WTC11 (cell line): ENCODE results near the gene RSPRY1. TPM values are rescaled to one million over a fixed set of nuclear protein-coding genes. Genes with fewer than 3 reads are reported as not detected.

Experiments used
- ATAC-seq: fragments of 200-7000 bp; cut with Tn5 transposase; 2 replicates; pipeline ENCODE4 v1.10.0; 2021; ENCODE audit warnings: mild to moderate bottlenecking, moderate library complexity
- CTCF ChIA-PET: fragments of 300-600 bp; sonication (Branson Sonifier 250); formaldehyde crosslinking; loops from one replicate; lab custom pipeline; 2021; ENCODE audit warnings: antibody characterized with exemption; lab: Charles Lee
- POLR2A ChIA-PET: fragments of 350-600 bp; sonication (Branson Sonifier 250); formaldehyde crosslinking; loops from one replicate; lab custom pipeline; 2021; ENCODE audit warnings: antibody characterized with exemption; lab: Charles Lee
- DNase-seq: peaks from one replicate; pipeline ENCODE4 v3.0.0; 2021; ENCODE audit warnings: low spot score
- H3K27ac Mint-ChIP-seq: 2 replicates; pipeline ENCODE4 v1.8.0; 2021; ENCODE audit warnings: mixed read lengths
- H3K27me3 Mint-ChIP-seq: 2 replicates; pipeline ENCODE4 v1.8.0; 2021; ENCODE audit warnings: low read depth, mild to moderate bottlenecking, moderate library complexity, mixed read lengths
- H3K36me3 Mint-ChIP-seq: 2 replicates; pipeline ENCODE4 v1.8.0; 2021; ENCODE audit warnings: mixed read lengths
- H3K4me1 Mint-ChIP-seq: 2 replicates; pipeline ENCODE4 v1.8.0; 2022; ENCODE audit warnings: mixed read lengths
- H3K4me3 Mint-ChIP-seq: 2 replicates; pipeline ENCODE4 v1.8.0; 2021; ENCODE audit warnings: mild to moderate bottlenecking, moderate library complexity, mixed read lengths
- H3K9me3 Mint-ChIP-seq: 2 replicates; pipeline ENCODE4 v1.8.0; 2021; ENCODE audit warnings: mixed read lengths
- ARID4B ChIP-seq: sonication (generic); formaldehyde crosslinking; IDR thresholded peaks from 2 replicates; pipeline ENCODE4 v1.8.0; 2023; ENCODE audit warnings: missing genetic modification reagents, mild to moderate bottlenecking, borderline replicate concordance
- ELF4 ChIP-seq: sonication (generic); formaldehyde crosslinking; IDR thresholded peaks from 2 replicates; pipeline ENCODE4 v1.8.1; 2022; ENCODE audit warnings: low read depth, mild to moderate bottlenecking, moderate library complexity, missing genetic modification reagents
- ETV6 ChIP-seq: sonication (generic); formaldehyde crosslinking; IDR thresholded peaks from 2 replicates; pipeline ENCODE4 v1.8.1; 2022; ENCODE audit warnings: mild to moderate bottlenecking, missing genetic modification reagents
- FOXJ3 ChIP-seq: sonication (generic); formaldehyde crosslinking; IDR thresholded peaks from 2 replicates; pipeline ENCODE4 v1.9.0; 2021; ENCODE audit warnings: missing genetic modification reagents, mild to moderate bottlenecking, borderline replicate concordance
- FOXP1 ChIP-seq: sonication (generic); formaldehyde crosslinking; IDR thresholded peaks from 2 replicates; pipeline ENCODE4 v1.8.0; 2022; ENCODE audit warnings: missing genetic modification reagents, mild to moderate bottlenecking, moderate library complexity, borderline replicate concordance
- GTF2I ChIP-seq: fragments of 250-450 bp; sonication (Bioruptor Pico); conservative IDR thresholded peaks from 2 replicates; pipeline ENCODE4 v1.4.0; 2021; ENCODE audit warnings: mild to moderate bottlenecking
- NR2C2 ChIP-seq: sonication (generic); formaldehyde crosslinking; IDR thresholded peaks from 2 replicates; pipeline ENCODE4 v1.8.0; 2022; ENCODE audit warnings: mild to moderate bottlenecking, missing genetic modification reagents
- PRDM15 ChIP-seq: sonication (generic); formaldehyde crosslinking; IDR thresholded peaks from 2 replicates; pipeline ENCODE4 v1.8.0; 2022; ENCODE audit warnings: missing genetic modification reagents
- RELA ChIP-seq: sonication (generic); formaldehyde crosslinking; IDR thresholded peaks from 2 replicates; pipeline ENCODE4 v1.8.1; 2022; ENCODE audit warnings: missing genetic modification reagents, mild to moderate bottlenecking, borderline replicate concordance
- SMAD3 ChIP-seq: sonication (generic); formaldehyde crosslinking; IDR thresholded peaks from 2 replicates; pipeline ENCODE4 v1.8.0; 2022; ENCODE audit warnings: missing genetic modification reagents, mild to moderate bottlenecking, borderline replicate concordance
- SMAD4 ChIP-seq: sonication (generic); formaldehyde crosslinking; IDR thresholded peaks from 2 replicates; pipeline ENCODE4 v1.8.0; 2022; ENCODE audit warnings: mild to moderate bottlenecking, missing genetic modification reagents
- TP53 ChIP-seq: sonication (generic); formaldehyde crosslinking; IDR thresholded peaks from 2 replicates; pipeline ENCODE4 v1.8.1; 2023; ENCODE audit warnings: mild to moderate bottlenecking, missing genetic modification reagents
- ZNF219 ChIP-seq: sonication (generic); formaldehyde crosslinking; IDR thresholded peaks from 2 replicates; pipeline ENCODE4 v1.8.0; 2023; ENCODE audit warnings: missing genetic modification reagents, mild to moderate bottlenecking, borderline replicate concordance
- ZNF317 ChIP-seq: sonication (generic); formaldehyde crosslinking; IDR thresholded peaks from 2 replicates; pipeline ENCODE4 v1.8.1; 2023; ENCODE audit warnings: low read depth, mild to moderate bottlenecking, moderate library complexity, missing genetic modification reagents, borderline replicate concordance
- total RNA-seq: library from RNA; stranded (reverse); gene quantifications from 3 replicates; pipeline ENCODE4 v1.2.3, GENCODE V29; 2021
- TF ChIP-seq, protein P1 (sequence below): sonication (generic); formaldehyde crosslinking; IDR thresholded peaks from 2 replicates; pipeline ENCODE4 v1.8.1; 2022; ENCODE audit warnings: mild to moderate bottlenecking, moderate library complexity, missing genetic modification reagents
- TF ChIP-seq, protein P2 (sequence below): fragments of 250-450 bp; sonication (Bioruptor Pico); IDR thresholded peaks from 2 replicates; pipeline ENCODE4 v2.1.2; 2022; ENCODE audit warnings: mild to moderate bottlenecking, moderate library complexity
- TF ChIP-seq, protein P3 (sequence below): sonication (generic); formaldehyde crosslinking; conservative IDR thresholded peaks from 2 replicates; pipeline ENCODE4 v1.8.1; 2023; ENCODE audit warnings: mild to moderate bottlenecking, low read depth, missing genetic modification reagents, moderate library complexity

Gene RSPRY1
- total RNA-seq, 1 experiment from 2014 or later: 26.8 TPM

DNA sequence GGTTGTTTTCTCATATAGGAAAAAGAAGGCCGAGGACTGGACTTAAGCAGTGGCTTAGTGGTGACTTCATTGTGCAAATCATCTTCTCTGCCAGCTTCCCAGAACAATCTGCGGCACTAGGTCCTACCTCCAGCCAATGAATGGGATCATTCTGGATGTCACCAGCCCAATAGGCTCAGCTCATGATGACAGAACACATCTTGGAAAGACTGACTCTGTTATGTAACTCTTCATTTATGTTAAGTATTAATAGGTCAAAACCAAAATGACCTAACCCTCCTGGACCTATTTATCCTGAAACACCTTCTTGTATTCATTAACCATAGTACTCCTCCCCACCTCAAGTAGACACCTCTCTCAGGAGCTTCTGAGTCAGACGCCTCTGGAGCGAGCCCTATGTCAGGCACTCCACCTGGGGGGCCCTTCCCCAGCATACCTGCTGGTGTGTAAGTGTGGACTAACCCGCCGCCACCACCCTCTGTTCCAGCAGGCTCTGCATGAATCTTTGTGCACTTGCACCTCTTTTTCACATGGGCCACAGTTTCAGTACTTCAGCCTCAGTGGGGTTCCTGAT is 66.1 kb downstream of the RSPRY1 start:
- CTCF ChIA-PET: no interaction called here
- no peaks in the 10 kb centered on the region for H3K4me1 Mint-ChIP-seq
- DNase-seq: no peak
- TF ChIP-seq RELA (CRISPR knock-in tag) (no peak), ZNF219 (CRISPR knock-in tag) (no peak), TP53 (CRISPR knock-in tag) (no peak), PRDM15 (CRISPR knock-in tag) (no peak), NR2C2 (CRISPR knock-in tag) (no peak), ZNF317 (CRISPR knock-in tag) (no peak), FOXP1 (CRISPR knock-in tag) (no peak), ARID4B (no peak), SMAD3 (CRISPR knock-in tag) (no peak), GTF2I (CRISPR knock-in tag) (no peak), ELF4 (no peak), SMAD4 (CRISPR knock-in tag) (no peak), FOXJ3 (no peak), ETV6 (CRISPR knock-in tag) (no peak)
- TF ChIP-seq, protein P1, sequence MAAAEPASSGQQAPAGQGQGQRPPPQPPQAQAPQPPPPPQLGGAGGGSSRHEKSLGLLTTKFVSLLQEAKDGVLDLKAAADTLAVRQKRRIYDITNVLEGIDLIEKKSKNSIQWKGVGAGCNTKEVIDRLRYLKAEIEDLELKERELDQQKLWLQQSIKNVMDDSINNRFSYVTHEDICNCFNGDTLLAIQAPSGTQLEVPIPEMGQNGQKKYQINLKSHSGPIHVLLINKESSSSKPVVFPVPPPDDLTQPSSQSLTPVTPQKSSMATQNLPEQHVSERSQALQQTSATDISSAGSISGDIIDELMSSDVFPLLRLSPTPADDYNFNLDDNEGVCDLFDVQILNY (CRISPR knock-in tag): no peak
- TF ChIP-seq, protein P2, sequence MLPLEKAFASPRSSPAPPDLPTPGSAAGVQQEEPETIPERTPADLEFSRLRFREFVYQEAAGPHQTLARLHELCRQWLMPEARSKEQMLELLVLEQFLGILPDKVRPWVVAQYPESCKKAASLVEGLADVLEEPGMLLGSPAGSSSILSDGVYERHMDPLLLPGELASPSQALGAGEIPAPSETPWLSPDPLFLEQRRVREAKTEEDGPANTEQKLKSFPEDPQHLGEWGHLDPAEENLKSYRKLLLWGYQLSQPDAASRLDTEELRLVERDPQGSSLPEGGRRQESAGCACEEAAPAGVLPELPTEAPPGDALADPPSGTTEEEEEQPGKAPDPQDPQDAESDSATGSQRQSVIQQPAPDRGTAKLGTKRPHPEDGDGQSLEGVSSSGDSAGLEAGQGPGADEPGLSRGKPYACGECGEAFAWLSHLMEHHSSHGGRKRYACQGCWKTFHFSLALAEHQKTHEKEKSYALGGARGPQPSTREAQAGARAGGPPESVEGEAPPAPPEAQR (CRISPR knock-in tag): no peak
- TF ChIP-seq, protein P3, sequence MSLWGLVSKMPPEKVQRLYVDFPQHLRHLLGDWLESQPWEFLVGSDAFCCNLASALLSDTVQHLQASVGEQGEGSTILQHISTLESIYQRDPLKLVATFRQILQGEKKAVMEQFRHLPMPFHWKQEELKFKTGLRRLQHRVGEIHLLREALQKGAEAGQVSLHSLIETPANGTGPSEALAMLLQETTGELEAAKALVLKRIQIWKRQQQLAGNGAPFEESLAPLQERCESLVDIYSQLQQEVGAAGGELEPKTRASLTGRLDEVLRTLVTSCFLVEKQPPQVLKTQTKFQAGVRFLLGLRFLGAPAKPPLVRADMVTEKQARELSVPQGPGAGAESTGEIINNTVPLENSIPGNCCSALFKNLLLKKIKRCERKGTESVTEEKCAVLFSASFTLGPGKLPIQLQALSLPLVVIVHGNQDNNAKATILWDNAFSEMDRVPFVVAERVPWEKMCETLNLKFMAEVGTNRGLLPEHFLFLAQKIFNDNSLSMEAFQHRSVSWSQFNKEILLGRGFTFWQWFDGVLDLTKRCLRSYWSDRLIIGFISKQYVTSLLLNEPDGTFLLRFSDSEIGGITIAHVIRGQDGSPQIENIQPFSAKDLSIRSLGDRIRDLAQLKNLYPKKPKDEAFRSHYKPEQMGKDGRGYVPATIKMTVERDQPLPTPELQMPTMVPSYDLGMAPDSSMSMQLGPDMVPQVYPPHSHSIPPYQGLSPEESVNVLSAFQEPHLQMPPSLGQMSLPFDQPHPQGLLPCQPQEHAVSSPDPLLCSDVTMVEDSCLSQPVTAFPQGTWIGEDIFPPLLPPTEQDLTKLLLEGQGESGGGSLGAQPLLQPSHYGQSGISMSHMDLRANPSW (CRISPR knock-in tag): no peak
- TF ChIP-seq, all 79 proteins: peak for 0
- Mint-ChIP-seq H3K9me3 (0 out of 2 replicates have a peak, but pooled peaks cover 4% of the 10 kb centered on the region), H3K36me3 (peaks cover 11% of the 10 kb centered on the region), H3K4me3 (no peak overlapping the region), H3K27me3 (no peaks in the 10 kb centered on the region), H3K27ac (no peak overlapping the region)
- ATAC-seq: no peak
- POLR2A ChIA-PET: no interaction called here
